Fibroblast of lung (primary cell): ENCODE data around the gene CDK4. TPM values are rescaled to one million over a fixed set of nuclear protein-coding genes. Genes with fewer than 3 reads are reported as not detected.
"Not testable (repeated sequence)": the region's sequence is repeated elsewhere in the genome, so short reads cannot be mapped to it uniquely, and the experiment has no call there.

ENCODE experiments used
- DNase-seq, 2 donors: peaks; one replicate each; pipeline versions ENCODE4 v3.0.0 to v3.0.0-alpha.2; 2010; ENCODE audit warnings: low read depth in 2 of 2
- H2AFZ ChIP-seq: 2 replicates; pipeline ENCODE4 v1.5.1; 2012; ENCODE audit warnings: low read length, control low read depth, inconsistent platforms
- H3K27ac ChIP-seq: 2 replicates; pipeline ENCODE4 v1.5.1; 2011; ENCODE audit warnings: low read length, control low read depth; ENCODE audit not compliant: insufficient read depth
- H3K27me3 ChIP-seq: 2 replicates; pipeline ENCODE4 v1.5.1; 2011; ENCODE audit warnings: mild to moderate bottlenecking, low read length; ENCODE audit not compliant: control insufficient read depth, insufficient read depth
- H3K36me3 ChIP-seq: 2 replicates; pipeline ENCODE4 v1.5.1; 2011; ENCODE audit warnings: low read length; ENCODE audit not compliant: control insufficient read depth, insufficient read depth
- H3K4me1 ChIP-seq: 2 replicates; pipeline ENCODE4 v1.5.1; 2011; ENCODE audit warnings: low read length; ENCODE audit not compliant: control insufficient read depth, insufficient read depth; ENCODE audit errors: extremely low read depth
- H3K4me2 ChIP-seq: 2 replicates; pipeline ENCODE4 v1.5.1; 2011; ENCODE audit warnings: low read length, control low read depth; ENCODE audit not compliant: insufficient read depth; ENCODE audit errors: extremely low read depth
- H3K4me3 ChIP-seq, 4 experiments: fragments of 200-600 bp in 1 of 4; sonication (generic) in 1 of 4; replicated peaks in 1 of 4; 2 replicates each; pipeline ENCODE4 v1.5.1; 2011 to 2016; ENCODE audit warnings: low read length in 4 of 4, low read depth in 3 of 4, mild to moderate bottlenecking in 3 of 4, control low read depth in 2 of 4, inconsistent platforms in 1 of 4, mixed read lengths in 1 of 4; ENCODE audit not compliant: insufficient read depth in 1 of 4; ENCODE audit errors: control extremely low read depth in 1 of 4
- H3K79me2 ChIP-seq: 2 replicates; pipeline ENCODE4 v1.5.1; 2012; ENCODE audit warnings: mild to moderate bottlenecking, low read length, inconsistent platforms; ENCODE audit not compliant: control insufficient read depth, insufficient read depth
- H3K9ac ChIP-seq: 2 replicates; pipeline ENCODE4 v1.5.1; 2011; ENCODE audit warnings: mild to moderate bottlenecking, low read length, control low read depth; ENCODE audit not compliant: insufficient read depth
- H3K9me3 ChIP-seq: 2 replicates; pipeline ENCODE4 v1.5.1; 2012; ENCODE audit warnings: low read depth, low read length; ENCODE audit not compliant: control insufficient read depth, insufficient read depth
- H4K20me1 ChIP-seq: 2 replicates; pipeline ENCODE4 v1.5.1; 2011; ENCODE audit warnings: low read length; ENCODE audit not compliant: control insufficient read depth, insufficient read depth; ENCODE audit errors: extremely low read depth
- CTCF ChIP-seq, 2 donors: IDR thresholded peaks in 1 of 2; conservative IDR thresholded peaks in 1 of 2; 1 replicate in 1 of 2; 2 replicates in 1 of 2; pipeline ENCODE4 v1.5.1; 2011 to 2012; ENCODE audit warnings: low read length in 2 of 2, control low read depth in 1 of 2, inconsistent platforms in 1 of 2, low read depth in 1 of 2, mild to moderate bottlenecking in 1 of 2
- EZH2 ChIP-seq: IDR thresholded peaks from 2 replicates; pipeline ENCODE4 v1.5.1; 2012; ENCODE audit warnings: low read length, control low read depth, mild to moderate bottlenecking; ENCODE audit errors: missing control alignments
- polyA plus RNA-seq, 2 donors: library from polyadenylated mRNA; depleted of rRNA in 1 of 2; stranded (reverse) in 1 of 2; unstranded in 1 of 2; fragments of >200 nt; gene quantifications; 2 replicates each; pipeline ENCODE4 v1.2.1, GENCODE V29; 2011 to 2012; ENCODE audit warnings: missing spikeins in 1 of 2
- total RNA-seq: library from RNA; depleted of rRNA; stranded (reverse); fragments of >200 nt; gene quantifications from 2 replicates; pipeline ENCODE4 v1.2.1, GENCODE V29; 2014

The CDK4 gene
- total and polyA plus RNA-seq, 2 donors (not counting 1 experiment from before 2014, with no cell fraction given) = 183 to 233 TPM

GRCh38 chr12:57716305-57716704 is 35.8 kb downstream of the CDK4 start:
- H3K4me2 ChIP-seq = no peak overlapping the region
- peaks cover 15% of the 10 kb centered on the region for H3K36me3 ChIP-seq

GRCh38 chr12:57715786-57716185 is 36.3 kb downstream of the CDK4 start:
- DNase-seq = no peak
- Histone ChIP-seq H3K9me3 (no peaks in the 10 kb centered on the region), H3K27me3 (no peaks in the 10 kb centered on the region), H3K4me1 (no peaks in the 10 kb centered on the region), H3K79me2 (no peaks in the 10 kb centered on the region), H3K36me3 (peaks cover 12% of the 10 kb centered on the region), H3K27ac (no peak overlapping the region), H3K9ac (no peak overlapping the region), H3K4me3 (no peak overlapping the region), H2AFZ (no peak overlapping the region), H3K4me2 (no peak overlapping the region), H4K20me1 (no peaks in the 10 kb centered on the region)
- TF ChIP-seq CTCF (conservative IDR thresholded peaks at IDR 0.05 in 1 of 2, IDR thresholded peaks at IDR 0.05 in 1 of 2; ENCODE audit: low read depth in 1 of 2, low read length in 2 of 2) (no peak), EZH2 (no peak)

More at GRCh38 chr12:57716305-57716704, 35.8 kb downstream of the CDK4 start:
- Histone ChIP-seq H3K4me1 (no peaks in the 10 kb centered on the region), H3K9ac (no peak overlapping the region), H3K79me2 (no peaks in the 10 kb centered on the region), H3K27me3 (no peaks in the 10 kb centered on the region), H3K4me3 (no peak overlapping the region), H2AFZ (no peak overlapping the region), H4K20me1 (no peaks in the 10 kb centered on the region), H3K9me3 (no peaks in the 10 kb centered on the region), H3K27ac (no peak overlapping the region)
- no peak for DNase-seq
- TF ChIP-seq CTCF (conservative IDR thresholded peaks at IDR 0.05 in 1 of 2, IDR thresholded peaks at IDR 0.05 in 1 of 2; ENCODE audit: low read depth in 1 of 2, low read length in 2 of 2) = no peak
- TF ChIP-seq EZH2 = no peak

GRCh38 chr12:57715036-57715748 is 36.9 kb downstream of the CDK4 start:
- not testable (repeated sequence) for H2AFZ ChIP-seq, H3K4me1 ChIP-seq, H3K4me2 ChIP-seq, H3K27ac ChIP-seq, H4K20me1 ChIP-seq, H3K4me3 ChIP-seq, H3K79me2 ChIP-seq, DNase-seq, H3K9me3 ChIP-seq, H3K36me3 ChIP-seq, H3K27me3 ChIP-seq, H3K9ac ChIP-seq
